Ishikawa (cell line): ENCODE results near the gene TMEM92.

Source experiments
- CEBPB ChIP-seq: IDR thresholded peaks from 2 replicates; pipeline ENCODE4 v1.6.1; 2012
- CREB1 ChIP-seq: IDR thresholded peaks from 2 replicates; pipeline ENCODE4 v1.6.1; 2012; ENCODE audit warnings: low read depth
- EGR1 ChIP-seq: IDR thresholded peaks from 2 replicates; pipeline ENCODE4 v1.6.1; 2012
- EP300 ChIP-seq: IDR thresholded peaks from 2 replicates; pipeline ENCODE4 v1.6.1; 2012; ENCODE audit warnings: borderline replicate concordance
- FOXM1 ChIP-seq: IDR thresholded peaks from 2 replicates; pipeline ENCODE4 v1.6.1; 2012; ENCODE audit warnings: low read depth, borderline replicate concordance
- NFIC ChIP-seq: IDR thresholded peaks from 2 replicates; pipeline ENCODE4 v1.6.1; 2012
- RAD21 ChIP-seq: IDR thresholded peaks from 2 replicates; pipeline ENCODE4 v1.6.1; 2012; ENCODE audit warnings: low read depth
- TAF1 ChIP-seq: IDR thresholded peaks from 2 replicates; pipeline ENCODE4 v1.6.1; 2012; ENCODE audit warnings: low read depth, mild to moderate bottlenecking
- TCF12 ChIP-seq: IDR thresholded peaks from 2 replicates; pipeline ENCODE4 v1.6.1; 2012; ENCODE audit warnings: low read depth
- TEAD4 ChIP-seq: IDR thresholded peaks from 2 replicates; pipeline ENCODE4 v1.6.1; 2012
- YY1 ChIP-seq: IDR thresholded peaks from 2 replicates; pipeline ENCODE4 v1.6.1; 2012; ENCODE audit warnings: low read depth
- ZBTB7A ChIP-seq: IDR thresholded peaks from 2 replicates; pipeline ENCODE4 v1.6.1; 2012; ENCODE audit warnings: low read depth
- TF ChIP-seq, protein P1 (sequence below): IDR thresholded peaks from 2 replicates; pipeline ENCODE4 v1.6.1; 2012; ENCODE audit warnings: low read depth, mild to moderate bottlenecking
- TF ChIP-seq, protein P2 (sequence below): IDR thresholded peaks from 2 replicates; pipeline ENCODE4 v1.6.1; 2012
- TF ChIP-seq, protein P3 (sequence below): IDR thresholded peaks from 2 replicates; pipeline ENCODE4 v1.6.1; 2012

The TMEM92 gene

DNA sequence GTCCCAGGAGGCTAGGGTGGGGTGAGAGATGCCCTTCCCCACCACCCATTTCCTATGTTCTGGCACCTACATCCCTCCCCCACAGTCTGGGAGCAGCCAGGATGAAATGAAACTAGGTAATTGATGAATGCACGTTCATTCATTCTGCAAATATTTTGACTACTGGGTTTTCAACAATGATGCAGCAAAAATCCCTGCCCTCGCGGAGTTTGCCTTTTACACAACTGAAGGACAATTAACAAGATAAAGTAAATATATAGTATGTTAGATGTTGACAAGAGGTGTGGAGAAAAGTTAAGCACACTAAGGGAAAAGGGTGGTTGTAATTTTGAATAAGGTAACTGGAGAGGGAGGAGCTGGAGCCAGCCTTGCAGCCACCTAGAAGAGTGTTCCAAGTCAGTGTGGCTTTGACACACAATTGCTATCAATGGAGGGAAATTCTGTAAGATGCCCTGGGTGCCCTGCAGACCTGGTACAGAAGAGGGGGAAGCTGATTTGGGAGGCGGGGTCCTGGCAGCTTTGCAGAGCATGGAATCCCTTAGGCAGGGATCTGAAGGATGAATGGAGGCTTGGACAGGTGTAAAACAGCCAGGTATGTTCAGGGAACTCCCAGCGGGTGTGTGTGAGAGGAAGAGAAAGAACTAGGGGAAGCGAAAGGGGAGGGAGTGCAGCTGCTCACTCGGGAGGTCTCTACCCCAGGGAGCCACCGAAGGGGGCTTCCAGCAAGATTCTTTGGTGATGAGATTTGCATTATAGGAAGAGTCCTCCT lies 2.5 kb downstream of the TMEM92 start:
- TF ChIP-seq RAD21, result no peak
- TF ChIP-seq FOXM1, result no peak
- TF ChIP-seq CREB1, result no peak
- TF ChIP-seq, protein P1, sequence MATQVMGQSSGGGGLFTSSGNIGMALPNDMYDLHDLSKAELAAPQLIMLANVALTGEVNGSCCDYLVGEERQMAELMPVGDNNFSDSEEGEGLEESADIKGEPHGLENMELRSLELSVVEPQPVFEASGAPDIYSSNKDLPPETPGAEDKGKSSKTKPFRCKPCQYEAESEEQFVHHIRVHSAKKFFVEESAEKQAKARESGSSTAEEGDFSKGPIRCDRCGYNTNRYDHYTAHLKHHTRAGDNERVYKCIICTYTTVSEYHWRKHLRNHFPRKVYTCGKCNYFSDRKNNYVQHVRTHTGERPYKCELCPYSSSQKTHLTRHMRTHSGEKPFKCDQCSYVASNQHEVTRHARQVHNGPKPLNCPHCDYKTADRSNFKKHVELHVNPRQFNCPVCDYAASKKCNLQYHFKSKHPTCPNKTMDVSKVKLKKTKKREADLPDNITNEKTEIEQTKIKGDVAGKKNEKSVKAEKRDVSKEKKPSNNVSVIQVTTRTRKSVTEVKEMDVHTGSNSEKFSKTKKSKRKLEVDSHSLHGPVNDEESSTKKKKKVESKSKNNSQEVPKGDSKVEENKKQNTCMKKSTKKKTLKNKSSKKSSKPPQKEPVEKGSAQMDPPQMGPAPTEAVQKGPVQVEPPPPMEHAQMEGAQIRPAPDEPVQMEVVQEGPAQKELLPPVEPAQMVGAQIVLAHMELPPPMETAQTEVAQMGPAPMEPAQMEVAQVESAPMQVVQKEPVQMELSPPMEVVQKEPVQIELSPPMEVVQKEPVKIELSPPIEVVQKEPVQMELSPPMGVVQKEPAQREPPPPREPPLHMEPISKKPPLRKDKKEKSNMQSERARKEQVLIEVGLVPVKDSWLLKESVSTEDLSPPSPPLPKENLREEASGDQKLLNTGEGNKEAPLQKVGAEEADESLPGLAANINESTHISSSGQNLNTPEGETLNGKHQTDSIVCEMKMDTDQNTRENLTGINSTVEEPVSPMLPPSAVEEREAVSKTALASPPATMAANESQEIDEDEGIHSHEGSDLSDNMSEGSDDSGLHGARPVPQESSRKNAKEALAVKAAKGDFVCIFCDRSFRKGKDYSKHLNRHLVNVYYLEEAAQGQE, result no peak
- TF ChIP-seq NFIC, result no peak
- no peak for TF ChIP-seq ZBTB7A
- TF ChIP-seq TEAD4, result no peak
- TF ChIP-seq, protein P2, sequence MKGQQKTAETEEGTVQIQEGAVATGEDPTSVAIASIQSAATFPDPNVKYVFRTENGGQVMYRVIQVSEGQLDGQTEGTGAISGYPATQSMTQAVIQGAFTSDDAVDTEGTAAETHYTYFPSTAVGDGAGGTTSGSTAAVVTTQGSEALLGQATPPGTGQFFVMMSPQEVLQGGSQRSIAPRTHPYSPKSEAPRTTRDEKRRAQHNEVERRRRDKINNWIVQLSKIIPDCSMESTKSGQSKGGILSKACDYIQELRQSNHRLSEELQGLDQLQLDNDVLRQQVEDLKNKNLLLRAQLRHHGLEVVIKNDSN, result no peak
- TF ChIP-seq YY1, result no peak
- TF ChIP-seq, protein P3, sequence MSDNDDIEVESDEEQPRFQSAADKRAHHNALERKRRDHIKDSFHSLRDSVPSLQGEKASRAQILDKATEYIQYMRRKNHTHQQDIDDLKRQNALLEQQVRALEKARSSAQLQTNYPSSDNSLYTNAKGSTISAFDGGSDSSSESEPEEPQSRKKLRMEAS, result no peak
- TF ChIP-seq TAF1, result no peak
- TF ChIP-seq CEBPB, result no peak
- TF ChIP-seq EP300, result no peak
- TF ChIP-seq TCF12, result no peak

DNA sequence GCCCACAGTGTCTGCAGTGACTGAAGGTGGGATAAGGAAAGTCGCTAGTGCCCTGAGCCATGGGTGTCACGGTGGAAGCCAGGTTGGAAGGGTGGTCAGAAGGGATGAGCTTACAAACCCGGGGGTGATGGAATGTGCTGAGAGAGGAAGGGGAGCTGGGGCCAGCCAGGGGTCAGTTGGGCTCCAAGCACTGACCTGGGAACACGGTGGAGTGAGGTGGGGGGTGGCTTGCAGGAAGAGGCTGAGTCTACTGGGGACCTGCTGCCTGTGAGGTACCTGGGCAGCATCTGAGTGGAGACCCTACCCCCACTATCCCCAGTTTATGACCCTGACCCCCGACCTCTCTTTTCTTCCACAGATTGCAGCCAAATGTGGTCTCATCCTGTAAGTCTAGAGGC lies 3.1 kb downstream of the TMEM92 start:
- no peak for TF ChIP-seq TEAD4
- no peak for TF ChIP-seq TAF1

GRCh38 chr17:50278526-50279180 lies 4.4 kb downstream of the TMEM92 start:
- no peak for TF ChIP-seq CREB1
- no peak for TF ChIP-seq CEBPB
- TF ChIP-seq, protein P2, result no peak
- TF ChIP-seq, protein P1, result no peak
- no peak for TF ChIP-seq TCF12
- TF ChIP-seq TAF1, result no peak
- TF ChIP-seq TEAD4, result no peak
- TF ChIP-seq YY1, result no peak
- no peak for TF ChIP-seq RAD21
- no peak for TF ChIP-seq EGR1
- TF ChIP-seq NFIC, result no peak
- no peak for TF ChIP-seq ZBTB7A
- no peak for TF ChIP-seq FOXM1
- no peak for TF ChIP-seq EP300
- TF ChIP-seq, protein P3, result no peak

DNA sequence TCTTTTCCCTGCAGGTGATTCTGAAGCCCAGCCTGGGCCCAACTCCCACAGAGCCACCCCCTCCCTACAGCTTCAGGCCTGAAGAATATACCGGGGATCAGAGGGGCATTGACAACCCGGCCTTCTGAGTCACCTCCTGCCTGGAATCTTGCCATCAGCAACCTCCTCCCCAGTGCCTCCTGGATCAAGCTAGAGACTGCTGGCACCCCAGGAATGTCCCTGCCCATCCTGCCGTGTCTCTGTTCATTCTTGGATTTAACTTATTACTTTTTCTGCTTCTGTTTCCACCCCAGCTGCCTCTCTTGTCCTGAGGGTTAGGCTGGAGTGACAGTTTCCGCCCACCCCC lies 4.9 kb downstream of the TMEM92 start:
- no peak for TF ChIP-seq EGR1
- no peak for TF ChIP-seq CREB1
- no peak for TF ChIP-seq TAF1
- peak; percentile 58 for TF ChIP-seq TEAD4
- TF ChIP-seq TCF12, result no peak
- TF ChIP-seq CEBPB, result no peak
- TF ChIP-seq, protein P3, result no peak
- TF ChIP-seq NFIC, result peak; percentile 61; the same call in 1 of the 2 replicates
- no peak; the same call in 1 of the 2 replicates for TF ChIP-seq EP300
- TF ChIP-seq ZBTB7A, result 0 out of 2 replicates have a peak, but pooled peaks have one; percentile 37

DNA sequence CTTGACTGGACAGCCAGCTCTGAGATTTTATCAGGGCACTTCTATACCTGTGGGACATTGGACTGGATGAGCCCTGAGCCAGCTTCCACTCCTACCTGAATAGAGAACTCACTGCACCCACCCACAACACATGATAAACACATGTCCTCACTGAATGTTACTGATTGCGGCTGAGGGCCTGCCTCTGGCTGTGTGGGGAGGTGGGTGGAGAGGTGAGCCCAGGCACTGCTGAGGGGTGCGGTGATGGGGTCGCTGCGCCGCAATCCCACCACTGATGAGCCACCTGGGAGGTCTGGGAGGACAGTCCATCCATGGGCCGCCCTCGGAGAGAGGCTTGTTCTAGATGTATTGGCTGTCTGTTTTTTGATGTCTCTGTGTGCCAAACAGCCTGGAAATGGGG lies 5.4 kb downstream of the TMEM92 start:
- no peak for TF ChIP-seq EGR1

DNA sequence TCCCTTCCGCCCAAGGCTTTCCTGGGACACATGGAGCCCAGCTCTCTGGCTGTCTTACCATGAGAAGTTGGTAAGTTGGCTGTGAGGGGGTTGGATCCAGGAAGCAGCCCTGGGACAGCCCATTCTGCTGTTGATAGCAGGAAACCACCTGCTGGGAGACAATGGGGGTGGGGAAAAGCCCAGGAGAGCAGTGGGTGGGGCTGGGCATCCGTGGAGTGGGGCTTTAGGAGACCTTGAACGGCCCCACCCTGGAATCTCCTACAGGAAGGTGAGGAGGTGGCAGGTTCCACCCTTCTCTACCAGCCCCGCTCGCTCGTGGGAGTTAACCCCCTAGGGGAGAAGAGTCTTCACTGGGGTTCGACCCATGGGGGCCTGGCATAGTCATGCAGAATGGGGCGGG lies 5.8 kb downstream of the TMEM92 start:
- TF ChIP-seq TCF12, result no peak
- TF ChIP-seq, protein P1, result no peak
- no peak for TF ChIP-seq ZBTB7A
- no peak for TF ChIP-seq CREB1
- TF ChIP-seq FOXM1, result no peak
- TF ChIP-seq CEBPB, result no peak
- TF ChIP-seq EP300, result no peak
- TF ChIP-seq RAD21, result no peak
- TF ChIP-seq YY1, result no peak
- TF ChIP-seq, protein P2, result no peak
- TF ChIP-seq, protein P3, result no peak
- TF ChIP-seq EGR1, result no peak
- no peak for TF ChIP-seq NFIC
- TF ChIP-seq TAF1, result no peak
- no peak for TF ChIP-seq TEAD4
